ENCODE results near the gene SLC22A23.

GRCh38 chr6:3306848-3307247 is 150.0 kb downstream of the SLC22A23 start:
- TF ChIP-seq CTCF (IDR thresholded peaks at IDR 0.05) (no peak), POLR2AphosphoS5 (IDR thresholded peaks at IDR 0.05) (no peak), POLR2A (IDR thresholded peaks at IDR 0.05) (no peak), EP300 (IDR thresholded peaks at IDR 0.05) (no peak)

Data from sigmoid colon (tissue), 4 donors.